KMS-11 (cell line): ENCODE results near the gene CEP70.

Experiments used
- H2AFZ ChIP-seq: fragments of 200-600 bp; sonication (generic); 2 replicates; pipeline ENCODE4 v1.6.1; 2016; ENCODE audit warnings: antibody characterized with exemption, mixed run types, low read depth
- H3K27ac ChIP-seq: fragments of 200-600 bp; sonication (generic); 2 replicates; pipeline ENCODE4 v1.6.1; 2016; ENCODE audit warnings: mild to moderate bottlenecking, mixed run types
- H3K27me3 ChIP-seq: fragments of 200-600 bp; sonication (generic); 2 replicates; pipeline ENCODE4 v1.6.1; 2017; ENCODE audit warnings: mild to moderate bottlenecking, low read depth, mixed run types, moderate library complexity; ENCODE audit not compliant: insufficient read depth
- H3K36me3 ChIP-seq: fragments of 200-600 bp; sonication (generic); 2 replicates; pipeline ENCODE4 v1.6.1; 2017; ENCODE audit warnings: mild to moderate bottlenecking, mixed run types; ENCODE audit not compliant: insufficient read depth
- H3K4me1 ChIP-seq: fragments of 200-600 bp; sonication (generic); 2 replicates; pipeline ENCODE4 v1.6.1; 2016; ENCODE audit warnings: mild to moderate bottlenecking, low read depth, mixed run types; ENCODE audit not compliant: poor library complexity, severe bottlenecking
- H3K4me2 ChIP-seq: fragments of 200-600 bp; sonication (generic); 2 replicates; pipeline ENCODE4 v1.7.0; 2016; ENCODE audit warnings: mild to moderate bottlenecking, mixed run types
- H3K4me3 ChIP-seq: fragments of 200-600 bp; sonication (generic); IDR thresholded peaks from 2 replicates; pipeline ENCODE4 v1.6.1; 2017; ENCODE audit warnings: low read depth, low read length, mixed read lengths; ENCODE audit not compliant: insufficient read depth
- H3K79me2 ChIP-seq: fragments of 200-600 bp; sonication (generic); 2 replicates; pipeline ENCODE4 v1.6.1; 2016; ENCODE audit warnings: low read depth, mixed run types; ENCODE audit not compliant: insufficient read depth
- H3K9ac ChIP-seq: fragments of 200-600 bp; sonication (generic); 2 replicates; pipeline ENCODE4 v1.6.1; 2016; ENCODE audit warnings: mild to moderate bottlenecking, mixed run types
- H4K20me1 ChIP-seq: fragments of 200-600 bp; sonication (generic); 2 replicates; pipeline ENCODE4 v1.6.1; 2016; ENCODE audit warnings: mild to moderate bottlenecking, mixed run types; ENCODE audit not compliant: insufficient read depth
- CTCF ChIP-seq: fragments of 200-600 bp; sonication (generic); conservative IDR thresholded peaks from 2 replicates; pipeline ENCODE4 v1.6.1; 2017; ENCODE audit warnings: low read depth, mild to moderate bottlenecking, antibody characterized with exemption, low read length, moderate library complexity, mixed read lengths

Gene CEP70

GRCh38 chr3:138461896-138462295, 132.2 kb downstream of the CEP70 start:
- no peak overlapping the region for H3K4me3 ChIP-seq

GRCh38 chr3:138461246-138461645, 132.8 kb downstream of the CEP70 start:
- Histone ChIP-seq H3K36me3 (no peaks in the 10 kb centered on the region), H3K79me2 (no peaks in the 10 kb centered on the region), H3K4me1 (no peaks in the 10 kb centered on the region), H3K9ac (no peak overlapping the region), H4K20me1 (no peaks in the 10 kb centered on the region), H3K4me2 (no peak overlapping the region), H3K27ac (no peak overlapping the region), H3K4me3 (no peak overlapping the region), H2AFZ (no peak overlapping the region), H3K27me3 (no peaks in the 10 kb centered on the region)
- TF ChIP-seq CTCF = no peak

More at GRCh38 chr3:138461896-138462295, 132.2 kb downstream of the CEP70 start:
- H3K27ac ChIP-seq = no peak overlapping the region
- H3K27me3 ChIP-seq = no peaks in the 10 kb centered on the region
- H4K20me1 ChIP-seq = no peaks in the 10 kb centered on the region
- H3K4me1 ChIP-seq = no peaks in the 10 kb centered on the region
- no peak for TF ChIP-seq CTCF
- no peak overlapping the region for H3K9ac ChIP-seq
- H3K4me2 ChIP-seq = no peak overlapping the region
- H3K79me2 ChIP-seq = no peaks in the 10 kb centered on the region
- H2AFZ ChIP-seq = no peak overlapping the region
- H3K36me3 ChIP-seq = no peaks in the 10 kb centered on the region

- no peaks in the 10 kb centered on the region for H3K36me3 ChIP-seq
- no peak overlapping the region for H3K27ac ChIP-seq
- H3K4me1 ChIP-seq = no peaks in the 10 kb centered on the region
- H4K20me1 ChIP-seq = no peaks in the 10 kb centered on the region
- no peak overlapping the region for H3K9ac ChIP-seq
- TF ChIP-seq CTCF = no peak
- H2AFZ ChIP-seq = no peak overlapping the region
- H3K4me2 ChIP-seq = no peak overlapping the region
- H3K4me3 ChIP-seq = no peak overlapping the region
- no peaks in the 10 kb centered on the region for H3K27me3 ChIP-seq
- no peaks in the 10 kb centered on the region for H3K79me2 ChIP-seq
These were observed 133.4 kb downstream of the CEP70 start for GRCh38 chr3:138460536-138461205.

- H3K4me3 ChIP-seq = no peak overlapping the region
These were observed 134.2 kb downstream of the CEP70 start for GRCh38 chr3:138459619-138460535.

More at GRCh38 chr3:138459619-138460535, 134.2 kb downstream of the CEP70 start:
- H3K4me2 ChIP-seq = no peak overlapping the region
- H3K36me3 ChIP-seq = no peaks in the 10 kb centered on the region
- H3K27ac ChIP-seq = no peak overlapping the region
- no peak overlapping the region for H2AFZ ChIP-seq
- H3K4me1 ChIP-seq = no peaks in the 10 kb centered on the region
- no peak overlapping the region for H3K9ac ChIP-seq
- H4K20me1 ChIP-seq = no peaks in the 10 kb centered on the region
- H3K79me2 ChIP-seq = no peaks in the 10 kb centered on the region
- H3K27me3 ChIP-seq = no peaks in the 10 kb centered on the region
- TF ChIP-seq CTCF = no peak
